ENCODE measurements around the gene RNF111.

RNF111 gene

GRCh38 chr15:58987491-58988005 is at the start of gene RNF111:
TSS of gene RNF111 (plus strand) at chr15:58987663. CDS start at chr15:59030823, 43,160 bp downstream.
- peak; percentile 85 for DNase-seq (ENCODE audit: low read depth)

- DNase-seq (ENCODE audit: low read depth), result no peak
Observed at GRCh38 chr15:58947179-58947578, 40.3 kb upstream of the RNF111 start.

GRCh38 chr15:58951388-58952007 is 36.0 kb upstream of the RNF111 start:
- no peak for DNase-seq (ENCODE audit: low read depth)

GRCh38 chr15:58952751-58953150 is 34.7 kb upstream of the RNF111 start:
- DNase-seq (ENCODE audit: low read depth), result no peak

- peak; percentile 48 for DNase-seq (ENCODE audit: low read depth)
Observed at GRCh38 chr15:58957101-58957973, 30.1 kb upstream of the RNF111 start.

GRCh38 chr15:58958811-58959210 is 28.7 kb upstream of the RNF111 start:
- DNase-seq (ENCODE audit: low read depth), result no peak

GRCh38 chr15:58962136-58962535 is 25.3 kb upstream of the RNF111 start:
- no peak for DNase-seq (ENCODE audit: low read depth)

GRCh38 chr15:58962662-58963565 is 24.5 kb upstream of the RNF111 start:
- no peak for DNase-seq (ENCODE audit: low read depth)

GRCh38 chr15:58966698-58967097 is 20.8 kb upstream of the RNF111 start:
- no peak for DNase-seq (ENCODE audit: low read depth)

GRCh38 chr15:58967479-58967878 is 20.0 kb upstream of the RNF111 start:
- DNase-seq (ENCODE audit: low read depth), result no peak

- no peak for DNase-seq (ENCODE audit: low read depth)
Observed at GRCh38 chr15:58977887-58978286, 9.6 kb upstream of the RNF111 start.

- no peak for DNase-seq (ENCODE audit: low read depth)
Observed at GRCh38 chr15:58980351-58980939, 7.0 kb upstream of the RNF111 start.

GRCh38 chr15:58981808-58982475 is 5.5 kb upstream of the RNF111 start:
- DNase-seq (ENCODE audit: low read depth), result no peak

GRCh38 chr15:58983261-58983660 is 4.2 kb upstream of the RNF111 start:
- DNase-seq (ENCODE audit: low read depth), result no peak

- no peak for DNase-seq (ENCODE audit: low read depth)
Observed at GRCh38 chr15:58985443-58985842, 2.0 kb upstream of the RNF111 start.

GRCh38 chr15:58987036-58987435 is 427 bp upstream of the RNF111 start:
- no peak for DNase-seq (ENCODE audit: low read depth)

- DNase-seq (ENCODE audit: low read depth), result peak; percentile 58
Observed at GRCh38 chr15:58988006-58988785, 733 bp downstream of the RNF111 start.

- no peak for DNase-seq (ENCODE audit: low read depth)
Observed at GRCh38 chr15:58992181-58992580, 4.7 kb downstream of the RNF111 start.

- DNase-seq (ENCODE audit: low read depth), result no peak
Observed at GRCh38 chr15:58994906-58995453, 7.5 kb downstream of the RNF111 start.

GRCh38 chr15:58999694-59000093 is 12.2 kb downstream of the RNF111 start:
- DNase-seq (ENCODE audit: low read depth), result no peak
